Fibroblast of pulmonary artery (primary cell): ENCODE results near the gene SIRPG.

Experiments used
- DNase-seq: peaks from one replicate; pipeline ENCODE4 v3.0.0-alpha.2; 2010; ENCODE audit warnings: low read depth
- H3K4me3 ChIP-seq: replicated peaks from 2 replicates; pipeline ENCODE4 v1.5.1; 2011; ENCODE audit warnings: low read depth, mild to moderate bottlenecking, control low read depth, low read length, moderate library complexity
- CTCF ChIP-seq: IDR thresholded peaks from 2 replicates; pipeline ENCODE4 v1.5.1; 2011; ENCODE audit warnings: mild to moderate bottlenecking, control low read depth, low read length, inconsistent platforms; ENCODE audit errors: missing control alignments

Gene SIRPG

GRCh38 chr20:1696521-1697209, 39.1 kb upstream of the SIRPG start:
- no peak for DNase-seq
- H3K4me3 ChIP-seq, result no peak overlapping the region
- no peak for TF ChIP-seq CTCF

- no peak overlapping the region for H3K4me3 ChIP-seq
- no peak for TF ChIP-seq CTCF
Measured at GRCh38 chr20:1694672-1695071, 37.1 kb upstream of the SIRPG start.

GRCh38 chr20:1693427-1693826, 35.8 kb upstream of the SIRPG start:
- DNase-seq, result no peak
- TF ChIP-seq CTCF, result no peak

More at GRCh38 chr20:1694672-1695071, 37.1 kb upstream of the SIRPG start:
- DNase-seq, result no peak

GRCh38 chr20:1689721-1690120, 32.1 kb upstream of the SIRPG start:
- H3K4me3 ChIP-seq, result no peak overlapping the region
- no peak for TF ChIP-seq CTCF
- no peak for DNase-seq

More at GRCh38 chr20:1693427-1693826, 35.8 kb upstream of the SIRPG start:
- H3K4me3 ChIP-seq, result no peak overlapping the region

GRCh38 chr20:1688886-1689538, 31.4 kb upstream of the SIRPG start:
- TF ChIP-seq CTCF, result no peak
- H3K4me3 ChIP-seq, result no peak overlapping the region
- no peak for DNase-seq

GRCh38 chr20:1687053-1687452, 29.5 kb upstream of the SIRPG start:
- H3K4me3 ChIP-seq, result no peak overlapping the region
- no peak for TF ChIP-seq CTCF
- no peak for DNase-seq
